SK-MEL-5 (cell line): ENCODE results near the gene ENPP4. TPM values are rescaled to one million over a fixed set of nuclear protein-coding genes. Genes with fewer than 3 reads are reported as not detected.

Experiments
- DNase-seq: peaks from one replicate; pipeline ENCODE4 v3.0.0-alpha.2; 2016; ENCODE audit warnings: low read depth, low spot score
- in situ Hi-C: cut with HindIII; loops from 2 replicates; pipeline ENCODE4 v1.10.0; 2016; ENCODE audit warnings: low sequenced_read_pairs, high pct_unique_total_duplicates, low pct_unique_long_range_greater_than_20kb
- total RNA-seq: library from RNA; depleted of rRNA; stranded (reverse); fragments of >200 nt; shearing (Covaris generic); gene quantifications from 2 replicates; pipeline ENCODE4 v1.2.3, GENCODE V29; 2014; rRNA removed

The ENPP4 gene
- total RNA-seq, 1 experiment from 2014 or later: 1.4 TPM

- in situ Hi-C loops: no loop called here
- DNase-seq: no peak
Measured at GRCh38 chr6:46175976-46176375, 46.2 kb downstream of the ENPP4 start.

DNA sequence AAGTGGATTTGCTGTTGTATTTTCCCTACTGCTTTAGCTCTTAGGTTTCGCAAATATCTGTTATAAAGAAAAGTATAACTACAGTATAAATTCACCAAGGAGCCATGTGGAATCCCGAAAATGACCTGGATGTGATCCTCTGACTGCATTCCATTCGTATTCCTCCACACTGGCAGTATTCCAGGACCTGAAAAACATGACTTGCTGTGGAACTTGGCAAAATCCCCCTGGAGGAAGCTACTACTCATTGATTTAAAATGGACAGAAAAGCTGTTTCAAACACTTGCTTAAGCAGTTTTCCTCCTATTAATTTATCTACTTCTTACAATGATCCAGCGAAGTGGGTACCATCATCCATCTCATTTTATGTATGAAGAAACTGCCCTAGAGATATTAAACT is 54.3 kb downstream of the ENPP4 start:
- in situ Hi-C loops: no loop called here
- DNase-seq: no peak

- in situ Hi-C loops: no loop called here
- no peak for DNase-seq
Measured at GRCh38 chr6:46186583-46186982, 56.8 kb downstream of the ENPP4 start.

GRCh38 chr6:46189726-46190125 is 59.9 kb downstream of the ENPP4 start:
- in situ Hi-C loops: no loop called here
- no peak for DNase-seq

DNA sequence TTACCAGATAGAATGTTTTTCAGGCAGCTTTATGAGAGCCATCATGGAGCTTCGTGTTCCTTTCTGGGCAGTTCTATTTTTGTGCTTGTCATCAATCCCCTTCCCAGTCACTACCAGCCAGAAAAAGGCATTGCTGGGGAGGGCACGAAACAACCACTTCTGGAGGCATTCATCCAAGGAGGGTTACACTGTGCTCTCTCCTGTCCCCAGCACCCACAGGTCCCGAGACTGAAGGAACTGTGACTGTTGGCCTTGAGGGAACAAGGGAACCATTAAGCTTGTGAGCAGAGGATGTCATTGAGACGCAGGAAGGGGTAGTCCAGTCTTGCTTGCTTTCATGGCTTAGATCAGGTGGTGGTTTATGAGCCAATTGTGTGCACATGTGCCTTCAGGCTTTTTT is 61.1 kb downstream of the ENPP4 start:
- DNase-seq: peak; percentile 81
- in situ Hi-C loops: no loop called here

- in situ Hi-C loops: no loop called here
Measured at GRCh38 chr6:46191961-46192360, 62.2 kb downstream of the ENPP4 start.

More at GRCh38 chr6:46191961-46192360, 62.2 kb downstream of the ENPP4 start:
- DNase-seq: peak; percentile 70

Other genes starting within 250 kb of the ENPP4 start
- not detected in 2 replicates for gene CLIC5, start 114.1 kb upstream of the ENPP4 start, total RNA-seq
- 2.0 and 3.0 TPM in 2 replicates for gene ENPP5, start 41.0 kb downstream of the ENPP4 start, total RNA-seq